ENCODE results near the gene PCF11.

GRCh38 chr11:83206221-83206620, 49.3 kb downstream of the PCF11 start:
- TF ChIP-seq CTCF (IDR thresholded peaks at IDR 0.05) (no peak), POLR2A (IDR thresholded peaks at IDR 0.05) (no peak)

All from right lobe of liver (tissue), 4 donors.